HG03060 (cell line): Measurements from ENCODE around the gene DDX49.

Source experiments
- ATAC-seq: cut with Tn5 transposase; IDR thresholded peaks from one replicate; pipeline ENCODE4 v1.9.1; 2021; ENCODE audit warnings: low read depth, moderate number of reproducible peaks; ENCODE audit not compliant: unreplicated experiment

Gene DDX49, protein sequence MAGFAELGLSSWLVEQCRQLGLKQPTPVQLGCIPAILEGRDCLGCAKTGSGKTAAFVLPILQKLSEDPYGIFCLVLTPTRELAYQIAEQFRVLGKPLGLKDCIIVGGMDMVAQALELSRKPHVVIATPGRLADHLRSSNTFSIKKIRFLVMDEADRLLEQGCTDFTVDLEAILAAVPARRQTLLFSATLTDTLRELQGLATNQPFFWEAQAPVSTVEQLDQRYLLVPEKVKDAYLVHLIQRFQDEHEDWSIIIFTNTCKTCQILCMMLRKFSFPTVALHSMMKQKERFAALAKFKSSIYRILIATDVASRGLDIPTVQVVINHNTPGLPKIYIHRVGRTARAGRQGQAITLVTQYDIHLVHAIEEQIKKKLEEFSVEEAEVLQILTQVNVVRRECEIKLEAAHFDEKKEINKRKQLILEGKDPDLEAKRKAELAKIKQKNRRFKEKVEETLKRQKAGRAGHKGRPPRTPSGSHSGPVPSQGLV

DNA sequence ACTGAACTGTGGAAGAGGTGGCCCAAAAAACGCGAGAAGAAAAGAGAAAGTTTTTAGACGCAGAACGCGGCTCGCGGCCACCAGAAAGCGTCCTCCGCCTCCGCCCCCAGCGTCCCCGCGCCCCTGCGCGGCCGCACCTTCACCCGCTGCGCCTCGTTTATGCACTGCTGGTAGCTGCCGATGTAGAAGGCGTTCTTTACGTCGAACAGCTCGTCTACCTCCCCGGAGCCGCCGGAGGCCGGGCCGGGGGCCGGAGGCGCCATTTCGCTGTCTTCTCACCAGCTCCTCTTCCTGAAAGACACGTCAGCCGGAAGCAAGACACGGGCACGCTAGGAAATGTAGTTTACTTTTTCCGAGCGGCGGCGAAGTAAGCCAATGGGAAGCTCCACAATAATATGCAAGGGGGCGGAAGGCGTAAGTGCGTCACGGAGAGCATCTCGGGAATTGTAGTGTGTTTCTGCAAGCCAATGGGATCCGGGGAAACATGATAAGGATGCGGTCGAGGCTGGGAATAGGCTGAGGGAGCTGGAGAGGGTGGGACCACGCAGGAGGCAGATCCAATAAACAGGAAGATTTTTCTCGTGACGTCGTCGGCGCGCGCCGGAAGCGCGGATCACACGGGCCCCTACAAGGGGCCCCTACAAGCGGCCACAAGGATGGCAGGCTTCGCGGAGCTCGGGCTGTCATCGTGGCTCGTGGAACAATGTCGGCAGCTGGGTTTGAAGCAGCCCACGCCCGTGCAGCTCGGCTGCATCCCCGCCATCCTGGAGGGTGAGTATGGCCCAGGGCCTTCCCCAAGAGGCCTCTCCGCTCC lies at the start of gene DDX49, which contains the start of gene COPE:
DDX49 (plus strand) TSS at position 630 of the 814 bp plus-strand sequence; CDS start at position 657, 27 bp downstream.
COPE (minus strand) TSS at position 302 of the 814 bp plus-strand sequence; CDS start at position 263, 39 bp downstream.
- ATAC-seq = peak; percentile 91

DNA sequence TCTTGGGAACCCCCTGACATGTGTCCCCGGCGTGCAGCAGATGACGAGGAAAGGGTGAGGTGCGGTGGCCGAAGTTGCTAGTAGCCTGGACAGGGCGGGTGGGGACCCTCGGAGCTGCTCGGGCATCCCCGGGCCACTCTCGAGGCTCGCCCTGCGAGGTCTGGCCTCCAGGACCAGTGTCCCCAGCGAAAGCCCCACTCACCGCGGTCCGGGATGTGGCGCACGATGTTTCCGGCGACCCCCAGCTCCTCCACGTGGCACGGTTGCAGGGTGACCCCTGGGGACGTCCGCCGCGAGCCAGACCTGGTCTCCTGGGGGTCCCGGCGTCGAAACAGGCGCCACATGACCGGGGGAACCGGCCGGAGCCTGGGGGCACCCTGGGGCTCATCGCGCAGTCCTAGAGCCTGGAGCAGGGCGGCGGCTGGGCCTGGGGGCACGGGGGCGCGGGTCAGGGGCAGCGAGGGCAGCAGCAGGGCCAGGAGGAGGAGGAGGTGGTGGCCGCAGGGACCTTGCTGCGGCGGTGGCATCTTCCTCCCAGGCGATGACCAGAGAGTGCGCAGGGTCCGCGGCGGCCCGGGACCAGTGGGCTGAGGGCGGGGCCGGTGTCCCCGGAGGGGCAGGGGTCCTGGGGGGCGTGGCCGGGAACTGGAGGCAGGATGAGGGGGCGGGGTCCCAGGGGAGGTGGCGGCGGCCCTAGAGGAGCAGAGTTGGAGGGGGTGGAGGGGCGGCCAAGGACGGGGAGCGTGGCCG lies 49.6 kb upstream of the DDX49 start:
- ATAC-seq = no peak

DNA sequence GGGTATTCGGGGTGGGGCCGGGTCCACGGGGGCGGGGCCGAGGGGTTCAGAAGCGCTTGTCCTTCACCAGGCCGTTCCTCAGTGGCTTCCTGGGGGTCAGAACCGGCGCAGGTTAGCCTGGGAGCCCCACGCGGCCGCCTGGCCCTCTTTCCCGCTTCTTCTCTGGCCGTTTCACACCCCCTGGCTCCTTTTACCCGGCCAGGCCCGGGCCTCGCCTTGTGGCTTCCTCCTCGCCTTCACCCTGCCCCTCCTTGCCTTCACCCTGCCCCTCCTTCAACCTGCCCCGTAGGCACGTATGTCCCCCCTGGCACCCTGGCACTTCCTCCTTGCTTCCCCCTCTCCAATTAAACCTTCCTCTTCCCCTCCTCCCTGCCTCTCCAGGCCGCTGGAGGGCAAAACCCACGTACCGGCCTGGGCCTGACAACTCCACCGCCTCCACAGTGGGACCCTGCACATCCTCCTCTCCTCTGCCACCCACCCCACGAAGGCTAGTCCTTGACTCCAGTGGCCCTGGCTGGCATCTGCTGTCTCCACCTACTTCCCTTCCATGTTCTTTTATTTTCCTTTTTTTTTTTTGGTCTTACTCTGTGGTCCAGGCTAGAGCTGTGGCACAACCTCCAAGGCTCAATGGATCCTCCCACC lies 48.9 kb upstream of the DDX49 start:
- no peak for ATAC-seq

DNA sequence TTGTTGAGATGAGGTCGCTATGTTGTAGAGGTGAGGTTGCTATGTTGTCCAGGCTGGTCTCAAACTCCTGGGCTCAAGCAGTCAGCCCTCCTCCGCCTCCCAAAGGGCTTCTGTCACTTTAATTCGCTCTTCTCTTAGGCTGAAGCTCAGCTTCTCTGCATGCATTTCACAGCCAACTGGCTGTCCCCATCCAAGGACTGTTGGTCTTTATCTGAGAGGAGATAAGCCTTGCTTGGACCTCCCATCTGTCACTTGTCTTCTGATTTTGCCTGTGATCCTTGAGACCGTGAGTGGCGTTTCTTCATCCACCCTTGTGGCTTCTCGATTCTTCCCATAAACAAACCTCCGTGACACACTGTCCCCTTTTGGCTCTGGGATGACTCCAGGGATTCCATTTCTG lies 48.0 kb upstream of the DDX49 start:
- no peak for ATAC-seq

DNA sequence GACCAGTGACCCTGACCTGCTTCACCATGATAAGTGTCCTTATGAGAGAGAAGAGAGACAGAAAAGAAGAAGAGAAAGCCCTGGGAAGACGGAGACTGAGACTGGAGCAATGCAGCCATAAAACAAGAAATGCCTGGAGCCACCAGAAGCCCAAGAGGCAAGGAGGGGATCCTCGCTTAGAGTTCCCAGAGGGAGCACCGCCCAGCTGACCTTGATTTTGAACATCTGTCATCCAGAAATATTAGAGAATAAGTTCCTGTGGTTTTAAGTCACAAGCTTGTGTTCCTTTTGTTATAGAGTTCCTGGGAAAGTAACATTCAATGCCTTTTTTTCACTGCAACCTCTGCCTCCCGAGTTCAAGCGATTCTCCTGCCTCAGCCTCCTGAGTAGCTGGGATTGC lies 43.8 kb upstream of the DDX49 start:
- no peak for ATAC-seq

DNA sequence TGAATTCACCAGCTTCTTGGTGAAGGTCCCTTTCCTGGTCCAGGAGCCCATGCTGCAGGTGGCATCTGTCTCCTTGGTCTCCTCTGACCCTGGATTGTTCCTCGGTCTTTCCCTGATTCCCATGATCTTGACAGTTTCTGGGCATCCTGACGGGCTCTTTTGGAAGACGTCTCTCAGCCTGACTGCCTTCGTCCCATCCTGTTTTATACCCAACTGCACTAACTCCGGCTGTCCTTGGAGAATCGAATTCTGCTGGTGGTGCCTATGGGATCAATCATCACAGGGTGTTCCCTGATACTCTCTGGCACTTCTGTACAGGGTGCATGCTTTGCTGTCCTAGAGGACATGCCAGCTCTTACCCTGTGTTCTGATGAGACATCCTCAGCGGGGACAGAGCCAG lies 42.6 kb upstream of the DDX49 start:
- ATAC-seq = no peak

DNA sequence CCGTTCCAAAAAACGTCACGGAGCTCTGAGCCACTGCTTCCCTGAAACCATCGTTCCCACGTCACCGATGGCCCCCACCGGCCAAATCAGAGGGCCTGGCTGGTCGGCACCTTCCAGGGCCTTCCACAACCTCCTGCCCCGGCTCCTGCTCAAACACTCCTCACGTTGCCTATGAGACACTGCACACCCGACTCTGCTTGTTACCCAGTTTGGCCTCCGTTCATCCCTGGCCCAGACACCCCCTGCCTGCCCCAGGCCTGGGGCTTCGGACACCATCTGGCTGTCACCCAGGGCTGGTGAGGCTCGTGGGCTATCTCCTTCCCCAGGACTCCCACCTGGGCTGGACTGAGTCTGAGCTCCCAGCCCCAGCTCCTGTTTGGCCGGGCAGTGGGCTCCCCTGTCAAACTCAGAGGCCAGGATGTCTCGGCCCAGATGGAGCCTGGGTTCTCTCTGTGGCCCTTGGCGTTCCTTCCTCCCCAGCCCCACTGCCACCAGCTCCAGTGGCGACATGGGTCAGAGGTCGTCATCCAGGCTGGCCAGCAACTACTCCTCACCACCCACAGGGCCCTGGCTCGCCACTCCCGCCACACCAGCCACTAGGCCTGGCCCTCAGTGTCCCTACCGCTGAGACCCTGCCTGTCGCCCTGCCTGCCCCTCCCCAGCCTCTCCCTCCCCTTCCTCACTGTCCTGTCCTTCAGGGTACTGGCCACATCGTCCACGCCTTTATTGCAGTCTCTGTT lies 41.3 kb upstream of the DDX49 start:
- no peak for ATAC-seq

DNA sequence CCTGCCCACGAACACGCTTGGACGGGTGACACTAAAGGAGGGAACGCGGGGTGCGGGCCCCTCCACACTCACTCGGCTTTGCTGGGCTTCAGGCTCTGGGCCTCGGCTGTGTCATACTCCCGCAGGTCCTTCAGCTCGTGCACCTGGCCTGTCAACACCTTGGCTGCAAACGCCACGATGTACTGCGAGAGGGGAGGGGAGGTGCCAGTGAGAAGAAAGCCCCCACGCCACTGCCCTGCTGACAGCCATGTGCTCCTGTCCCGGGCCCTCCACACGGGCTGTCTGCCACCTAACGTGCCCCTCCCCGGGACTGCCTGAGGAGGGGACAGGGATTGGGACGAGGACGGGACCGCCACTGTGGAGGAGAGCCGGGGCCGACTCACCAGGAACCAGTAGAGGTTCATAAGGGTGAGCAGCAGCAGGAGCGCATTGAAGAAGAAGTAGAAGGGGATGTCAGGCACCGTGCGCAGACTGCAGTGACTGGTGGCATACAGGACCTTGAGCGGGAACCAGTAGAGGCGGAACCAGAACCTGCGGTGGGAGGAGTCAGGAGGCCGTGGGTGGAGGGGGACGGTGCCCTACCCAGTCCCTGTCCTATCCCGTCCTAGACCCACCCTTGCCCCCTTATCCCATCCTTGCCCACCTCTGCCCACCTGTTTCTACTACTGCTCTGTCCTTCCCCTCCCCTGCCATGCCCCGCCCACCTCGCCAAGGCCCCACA lies 40.5 kb upstream of the DDX49 start:
- no peak for ATAC-seq

DNA sequence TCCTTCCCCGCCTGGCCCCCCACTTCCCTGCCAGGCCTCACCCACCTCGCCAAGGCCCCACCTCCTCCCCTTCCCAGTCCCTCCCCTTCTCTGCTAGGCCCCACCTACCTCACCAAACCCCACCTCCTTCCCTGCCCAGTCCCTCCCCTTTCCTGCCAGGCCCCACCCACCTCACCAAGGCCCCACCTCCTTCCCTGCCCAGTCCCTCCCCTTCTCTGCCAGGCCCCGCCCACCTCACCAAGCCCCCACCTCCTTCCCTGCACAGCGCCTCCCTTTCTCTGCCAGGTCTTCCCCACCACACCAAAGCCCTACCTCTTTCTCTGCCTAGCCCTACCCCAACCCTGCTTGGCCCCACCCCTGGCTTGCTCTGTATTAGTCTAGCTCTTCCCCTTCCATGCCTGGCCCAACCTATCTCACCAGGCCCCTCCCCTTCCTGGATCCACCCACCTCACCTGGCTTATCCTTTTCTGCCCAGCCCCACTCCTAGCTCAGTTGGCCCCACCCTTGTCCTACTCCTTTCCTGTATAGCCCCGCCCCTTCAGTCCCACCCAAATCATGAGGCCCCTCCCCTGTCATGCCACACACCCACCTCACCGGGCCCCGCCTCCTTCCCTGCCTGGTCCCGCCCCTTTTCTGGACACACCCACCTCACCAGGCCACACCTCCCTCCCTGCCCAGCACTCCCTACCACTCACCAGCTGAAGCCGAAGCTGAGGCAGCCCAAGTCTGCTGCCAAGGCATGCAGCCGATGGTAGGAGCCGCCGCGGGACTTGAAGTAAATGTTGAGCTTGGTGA lies 39.7 kb upstream of the DDX49 start:
- no peak for ATAC-seq

DNA sequence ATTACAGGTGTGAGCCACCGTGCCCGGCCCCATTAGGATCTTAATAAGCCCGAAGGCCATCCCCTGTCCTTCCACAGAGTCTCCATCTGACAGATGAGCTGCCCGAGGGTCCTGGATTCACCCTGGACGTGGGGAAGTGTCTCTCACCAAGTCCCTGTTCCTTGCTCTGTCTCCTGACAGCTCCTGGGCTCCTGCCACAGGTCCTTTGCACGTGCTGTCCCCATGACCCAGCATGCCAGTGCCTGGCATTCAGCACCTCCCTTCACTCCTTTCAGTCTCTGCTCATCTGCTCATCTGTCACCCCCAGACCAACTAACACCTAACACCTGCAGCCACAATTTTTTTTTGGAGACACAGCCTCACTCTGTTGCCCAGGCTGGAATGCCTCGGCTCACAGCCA lies 38.0 kb upstream of the DDX49 start:
- ATAC-seq = no peak

DNA sequence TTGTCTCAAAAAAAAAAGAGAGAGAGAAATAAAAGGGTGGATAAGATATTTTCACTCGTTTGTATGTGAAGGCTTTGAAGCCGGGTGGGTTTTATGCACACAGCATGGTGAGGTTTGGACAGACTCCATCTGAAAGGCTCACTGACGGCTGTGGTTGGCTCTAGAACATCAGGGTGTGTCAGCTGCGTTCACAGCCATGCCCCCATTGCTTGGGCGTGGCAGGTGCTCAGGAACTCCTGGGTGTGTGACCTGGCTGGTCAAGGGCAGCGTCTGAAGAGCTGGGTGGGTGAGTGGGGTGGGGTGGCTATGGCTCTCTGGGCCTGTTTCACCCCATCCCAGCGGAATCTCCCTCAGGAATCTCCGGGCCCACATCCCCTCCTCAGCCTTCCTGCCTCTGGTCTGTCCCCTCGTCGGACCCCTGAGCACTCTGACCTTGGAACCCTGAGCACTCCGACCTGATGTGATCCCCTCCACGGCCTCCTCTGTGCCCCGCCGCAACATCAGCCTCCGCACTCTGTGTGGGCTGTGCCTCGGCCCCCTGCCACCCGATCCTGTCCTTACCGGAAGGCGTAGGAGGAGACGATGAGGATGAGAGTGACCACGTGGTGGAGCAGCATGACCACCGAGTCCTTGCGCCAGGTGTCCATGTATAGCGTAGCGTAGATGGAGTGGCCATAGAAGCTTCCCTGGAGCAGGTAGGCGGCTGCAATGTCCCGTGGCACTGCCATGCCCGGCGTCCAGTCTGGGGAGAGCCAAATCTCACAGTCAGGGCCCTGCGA lies 35.8 kb upstream of the DDX49 start:
- ATAC-seq = no peak

DNA sequence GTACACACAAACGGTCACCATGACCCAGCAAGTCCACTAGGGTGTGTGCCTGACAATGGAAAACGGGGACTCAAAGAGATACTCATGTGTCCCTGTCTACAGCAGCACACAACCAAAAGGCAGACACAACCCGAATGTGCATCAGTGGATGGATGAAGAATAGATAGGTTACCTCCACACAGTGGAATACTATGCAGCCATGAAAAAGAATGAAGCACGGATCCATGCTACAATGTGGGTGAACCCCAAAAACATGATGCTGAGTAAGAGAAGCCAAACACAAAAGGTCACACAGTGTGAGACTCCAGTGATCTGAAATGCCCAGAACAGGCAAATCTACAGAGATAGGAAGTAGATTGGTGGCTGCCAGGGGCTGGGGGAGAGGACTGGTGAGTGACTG lies 32.5 kb upstream of the DDX49 start:
- no peak for ATAC-seq

DNA sequence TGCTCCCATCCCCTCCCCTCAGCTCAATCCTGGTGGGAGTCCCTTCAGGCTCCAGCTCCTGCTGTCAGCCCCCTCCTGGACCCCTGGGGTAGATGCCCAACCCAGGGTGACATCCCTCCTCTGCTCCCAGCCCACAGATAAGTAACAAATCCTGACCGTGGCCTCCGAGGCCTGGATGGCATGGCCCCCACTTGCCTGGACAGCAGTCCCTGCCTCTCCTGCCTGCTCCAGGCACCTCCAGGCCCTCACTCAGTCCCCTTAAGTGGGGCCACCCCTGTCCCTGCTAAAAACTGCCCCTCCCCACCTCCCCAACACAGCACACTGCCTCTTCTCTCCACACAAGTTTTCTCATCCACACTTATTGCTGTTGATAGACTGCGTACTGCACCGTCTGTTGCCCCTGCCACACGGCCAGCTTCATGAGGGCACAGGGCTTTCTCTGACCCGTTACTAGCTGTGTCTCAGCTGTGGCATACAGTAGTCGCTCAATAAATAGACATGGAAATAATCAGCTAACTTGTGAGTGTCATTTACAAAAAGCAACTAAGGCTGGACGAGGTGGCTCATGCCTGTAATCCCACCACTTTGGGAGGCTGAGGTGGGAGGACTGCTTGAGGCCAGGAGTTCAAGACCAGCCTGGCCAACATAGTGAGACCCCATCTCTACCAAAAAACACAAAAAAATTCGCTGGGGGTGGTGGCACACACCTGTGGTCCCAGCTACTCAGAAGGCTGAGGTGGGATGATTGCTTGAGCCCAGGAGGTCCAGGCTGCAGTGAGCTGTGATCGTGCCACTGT lies 29.4 kb upstream of the DDX49 start:
- no peak for ATAC-seq

DNA sequence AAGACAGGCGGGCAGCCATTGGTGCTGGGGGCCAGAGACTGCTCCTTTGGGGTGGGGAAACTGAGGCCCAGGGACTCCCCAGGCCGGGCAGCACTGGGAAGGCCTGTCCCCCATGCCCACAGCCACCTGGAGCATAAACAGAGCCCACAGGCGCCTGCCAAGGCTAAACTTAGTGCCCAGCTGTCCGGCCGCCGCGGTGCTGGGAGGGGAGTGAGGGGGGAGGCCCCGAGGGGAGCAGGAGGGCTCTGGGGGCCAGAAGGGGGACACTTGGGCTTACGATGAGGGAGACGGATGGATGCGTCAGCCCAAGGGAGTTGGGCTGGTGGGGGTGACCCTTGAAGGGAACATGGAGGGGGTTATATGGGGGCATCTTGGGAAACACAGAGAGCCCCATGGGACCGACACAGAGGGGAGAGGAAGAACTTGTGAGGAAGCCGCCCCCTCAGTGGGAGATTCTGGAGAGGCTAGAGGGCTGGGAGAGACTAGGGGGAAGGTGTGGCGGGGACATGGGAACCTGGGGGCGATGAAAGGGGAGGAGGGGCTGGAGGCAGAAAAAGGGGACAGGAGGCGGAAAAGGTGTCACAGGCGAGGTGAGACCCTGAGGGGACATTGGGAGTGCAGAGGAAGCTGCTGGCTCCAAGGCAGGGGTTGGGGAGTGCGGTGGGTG lies 25.8 kb upstream of the DDX49 start:
- no peak for ATAC-seq

DNA sequence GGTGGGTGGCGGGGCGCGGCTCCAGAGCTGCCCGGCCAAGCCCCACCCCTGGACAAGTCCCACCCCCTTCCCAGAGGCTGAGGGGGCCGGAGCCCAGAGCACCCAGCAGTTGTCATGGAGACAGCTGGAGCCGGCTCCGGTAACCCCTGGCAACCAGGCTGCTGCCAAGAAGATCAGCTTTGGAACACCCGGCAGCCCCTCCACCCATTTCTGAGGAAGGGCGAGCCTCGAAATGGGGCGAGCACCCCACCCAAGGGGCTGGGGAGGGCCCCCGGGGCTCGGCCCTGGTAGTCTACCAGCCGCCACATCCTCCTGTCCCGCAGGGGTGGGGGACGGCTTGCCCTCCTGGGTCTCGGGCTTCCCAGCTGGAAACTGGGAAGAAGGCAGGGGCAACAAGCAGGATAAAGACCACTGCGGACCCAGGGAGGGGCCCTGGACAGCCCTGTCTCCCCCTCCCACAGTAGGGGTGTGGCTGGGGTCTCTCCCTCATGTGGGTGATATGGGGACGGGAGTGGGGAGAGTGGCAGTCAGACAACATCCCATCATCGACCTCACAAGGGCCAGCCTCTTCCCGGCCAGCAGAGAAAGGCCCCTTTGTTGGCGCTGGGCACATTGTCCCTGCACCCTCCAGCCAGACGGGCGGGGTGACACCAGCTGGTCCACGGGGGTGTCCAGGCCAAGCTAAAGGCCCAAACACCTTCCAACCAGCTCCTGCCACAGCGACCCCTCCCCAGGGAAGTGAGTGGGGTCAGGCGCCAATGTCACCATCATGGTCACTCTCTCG lies 25.1 kb upstream of the DDX49 start:
- no peak for ATAC-seq
